Right renal pelvis (tissue), 4 donors: ENCODE results near the gene VAV3. TPM values are rescaled to one million over a fixed set of nuclear protein-coding genes. Genes with fewer than 3 reads are reported as not detected.

ENCODE experiments used
- DNase-seq, 4 donors: peaks; one replicate each; pipeline ENCODE4 v3.0.0-alpha.2; 2013; ENCODE audit warnings: low read depth in 4 of 4, low spot score in 3 of 4, missing footprints in 1 of 4
- polyA plus RNA-seq, 4 donors: library from polyadenylated mRNA; unstranded; fragments of 120-200 nt; gene quantifications; one replicate each; pipeline ENCODE4 v1.2.1, GENCODE V29; 2013; ENCODE audit not compliant: insufficient read length in 4 of 4

The VAV3 gene
- polyA plus RNA-seq, 4 donors = 129 to 151 (median 145) TPM

DNA sequence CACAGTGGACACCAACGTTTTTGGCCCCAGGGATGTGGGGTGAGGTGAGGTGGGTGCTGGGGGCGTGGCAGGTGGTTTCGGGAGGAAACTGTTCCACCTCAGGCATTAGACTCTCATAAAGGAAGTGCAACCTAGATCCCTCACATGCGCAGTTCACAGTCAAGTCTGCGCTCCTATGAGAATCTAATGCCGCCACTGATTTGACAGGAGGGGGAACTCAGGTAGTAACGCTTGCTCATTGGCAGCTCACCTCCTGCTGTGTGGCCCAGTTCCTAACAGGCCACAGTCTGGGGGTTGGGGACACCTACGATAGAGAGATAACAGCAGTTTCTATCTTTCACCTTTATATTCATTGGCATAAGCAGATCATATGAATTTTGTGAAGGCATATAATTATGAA is 347.1 kb downstream of the VAV3 start:
- no peak for DNase-seq

GRCh38 chr1:107617456-107617855 is 347.5 kb downstream of the VAV3 start:
- DNase-seq = no peak

DNA sequence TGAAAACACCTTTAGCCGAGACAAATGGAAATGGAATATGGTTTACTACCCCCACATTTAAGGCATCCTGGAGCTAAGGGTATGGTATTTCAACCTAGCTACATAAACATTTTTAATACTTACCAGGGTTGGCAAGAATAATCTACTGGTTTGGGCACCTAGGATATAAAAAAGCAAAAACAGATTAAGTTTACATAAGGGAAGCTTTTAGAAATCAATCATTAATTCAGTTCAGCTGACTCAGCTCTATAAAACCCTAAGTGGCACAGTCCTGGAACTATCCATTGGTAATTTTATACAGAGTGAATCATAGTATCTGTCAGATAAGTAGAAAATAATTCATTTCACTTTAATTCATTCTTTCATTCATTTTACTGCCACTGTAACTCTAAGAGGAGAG is 355.2 kb downstream of the VAV3 start:
- DNase-seq = no peak

GRCh38 chr1:107604825-107605224 is 360.2 kb downstream of the VAV3 start:
- no peak for DNase-seq

- no peak for DNase-seq
Measured at GRCh38 chr1:107600607-107601160, 364.3 kb downstream of the VAV3 start.

- DNase-seq = no peak
Measured at GRCh38 chr1:107599220-107599619, 365.8 kb downstream of the VAV3 start.

- DNase-seq = no peak
Measured at GRCh38 chr1:107597290-107597689, 367.7 kb downstream of the VAV3 start.

DNA sequence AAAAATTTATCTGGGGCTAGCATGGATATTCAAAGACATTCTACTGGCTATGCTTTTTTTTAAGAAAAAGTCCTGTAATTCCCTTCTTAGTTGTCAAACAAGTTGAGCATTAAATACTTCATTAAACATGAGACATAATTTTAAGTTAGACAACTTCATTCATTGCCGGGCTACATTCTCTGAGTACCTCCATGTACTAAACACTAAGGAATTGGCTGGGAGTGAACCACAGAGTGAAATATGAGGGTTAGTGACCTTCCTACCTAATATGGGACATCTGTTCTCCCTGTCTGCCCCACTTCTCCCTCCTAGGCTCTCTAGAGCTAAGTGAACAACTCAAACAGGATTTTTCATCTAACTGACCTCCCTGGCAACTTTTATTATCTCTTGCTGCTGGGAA is 370.4 kb downstream of the VAV3 start:
- no peak for DNase-seq

GRCh38 chr1:107593501-107594209 is 371.3 kb downstream of the VAV3 start:
- no peak for DNase-seq

DNA sequence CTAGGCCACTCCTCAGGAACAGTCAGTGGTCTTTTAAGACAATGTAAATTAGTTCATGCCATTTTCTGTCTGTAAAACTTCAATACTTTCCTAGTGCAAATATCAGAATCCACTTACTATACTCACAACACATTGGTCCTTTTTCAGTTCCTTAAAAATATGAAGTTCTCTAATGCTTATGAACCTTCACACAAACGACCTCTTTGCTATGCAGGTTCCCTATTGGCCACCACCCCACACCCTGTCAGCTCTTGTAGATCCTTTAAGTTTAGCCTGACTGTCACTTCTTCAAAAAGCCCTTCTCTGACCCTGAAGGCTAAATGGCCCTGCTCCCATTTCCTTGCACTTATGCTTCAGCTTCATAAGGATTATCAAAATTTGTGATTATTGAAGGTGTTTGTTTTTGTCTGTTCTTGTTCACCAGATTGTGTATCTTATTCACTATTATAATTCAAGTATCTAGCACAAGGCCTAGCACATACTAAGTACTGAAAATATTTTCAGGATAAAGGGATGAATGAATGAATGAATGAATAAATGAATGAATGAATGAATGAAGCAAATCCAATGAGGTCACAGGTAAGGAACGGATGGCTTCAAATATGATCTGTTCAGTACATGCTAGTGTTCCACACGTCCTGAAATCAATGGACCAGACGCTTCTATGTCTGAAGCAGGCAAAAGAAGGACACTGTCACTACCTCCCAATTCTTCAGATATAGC is 373.9 kb downstream of the VAV3 start:
- no peak for DNase-seq

- DNase-seq = no peak
Measured at GRCh38 chr1:107590087-107590486, 374.9 kb downstream of the VAV3 start.

DNA sequence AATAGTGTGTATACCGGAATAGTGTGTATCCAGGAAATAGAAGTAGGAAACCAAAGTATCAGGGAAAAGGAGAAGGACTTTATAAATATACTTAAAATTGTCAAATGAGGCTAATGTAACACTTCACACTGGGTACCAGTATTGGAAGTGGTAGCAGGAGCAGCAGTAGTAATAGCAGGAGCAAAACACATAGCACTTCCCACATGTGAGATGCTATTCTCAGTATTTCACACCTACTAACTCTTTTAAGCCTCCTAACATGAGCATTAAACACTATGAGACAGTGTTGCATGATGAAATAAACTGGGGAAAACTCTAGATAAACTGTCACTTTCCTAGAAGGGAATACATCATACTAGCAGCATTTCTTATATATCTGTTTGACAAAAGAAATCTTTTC is 376.7 kb downstream of the VAV3 start:
- DNase-seq = no peak

- no peak for DNase-seq
Measured at GRCh38 chr1:107575226-107575625, 389.8 kb downstream of the VAV3 start.

DNA sequence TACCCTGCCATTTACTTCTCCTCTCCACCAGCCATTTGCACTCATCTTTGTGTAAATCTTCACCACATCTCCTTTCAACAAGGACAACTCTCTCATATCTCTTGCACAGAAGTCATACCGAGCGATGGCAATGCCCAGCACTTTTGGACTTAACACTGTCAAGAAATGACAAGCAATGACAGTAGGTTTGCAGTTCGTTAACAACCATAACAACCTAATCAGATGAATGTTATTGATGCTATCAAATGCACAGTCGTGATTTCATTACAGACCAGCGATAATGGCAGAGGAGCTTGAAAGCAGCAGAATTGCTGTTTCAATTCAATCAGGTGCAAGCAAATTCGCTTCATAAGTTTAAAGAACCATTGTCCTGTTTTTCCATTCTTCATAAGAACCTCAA is 390.9 kb downstream of the VAV3 start:
- DNase-seq = no peak

GRCh38 chr1:107572674-107573211 is 392.2 kb downstream of the VAV3 start:
- DNase-seq = no peak

- DNase-seq = no peak
Measured at GRCh38 chr1:107570768-107571167, 394.2 kb downstream of the VAV3 start.

DNA sequence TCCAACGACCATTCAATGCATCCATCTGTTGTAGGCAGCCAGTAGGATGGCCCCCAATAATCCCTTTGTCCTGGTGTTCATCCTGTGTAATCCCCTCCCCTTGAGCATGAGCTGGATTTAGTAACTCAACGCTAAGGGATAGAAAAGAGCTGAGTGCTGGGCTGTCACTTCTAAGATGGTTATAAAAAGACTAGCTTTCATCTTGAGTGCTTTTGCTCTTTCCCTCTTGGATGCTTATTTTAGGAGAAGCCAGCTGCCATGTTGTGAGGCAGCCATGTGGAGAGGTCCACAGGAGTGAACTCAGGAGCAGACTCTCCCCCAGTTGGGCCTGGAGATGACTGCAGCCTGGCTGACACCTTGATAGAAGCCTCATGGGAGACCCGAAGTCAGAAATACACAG is 401.5 kb downstream of the VAV3 start:
- no peak for DNase-seq

DNA sequence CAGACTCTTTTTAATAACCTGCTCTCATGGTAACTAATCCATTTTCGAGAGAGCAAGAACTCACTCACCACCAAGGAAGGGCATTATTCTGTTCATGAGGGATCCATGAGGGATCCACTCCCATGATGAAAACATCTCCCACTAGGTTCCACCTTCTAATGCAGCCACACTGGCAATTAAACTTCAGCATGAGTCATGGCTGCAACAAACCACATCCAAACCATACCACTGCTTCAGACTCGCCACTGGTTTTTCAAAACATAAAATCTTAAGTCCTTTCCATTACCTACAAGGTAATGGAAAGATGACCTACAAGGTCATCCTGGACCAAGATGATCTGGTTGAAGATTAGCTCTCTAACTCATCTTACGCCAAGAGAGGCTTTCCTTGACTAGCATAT is 405.1 kb downstream of the VAV3 start:
- no peak for DNase-seq

DNA sequence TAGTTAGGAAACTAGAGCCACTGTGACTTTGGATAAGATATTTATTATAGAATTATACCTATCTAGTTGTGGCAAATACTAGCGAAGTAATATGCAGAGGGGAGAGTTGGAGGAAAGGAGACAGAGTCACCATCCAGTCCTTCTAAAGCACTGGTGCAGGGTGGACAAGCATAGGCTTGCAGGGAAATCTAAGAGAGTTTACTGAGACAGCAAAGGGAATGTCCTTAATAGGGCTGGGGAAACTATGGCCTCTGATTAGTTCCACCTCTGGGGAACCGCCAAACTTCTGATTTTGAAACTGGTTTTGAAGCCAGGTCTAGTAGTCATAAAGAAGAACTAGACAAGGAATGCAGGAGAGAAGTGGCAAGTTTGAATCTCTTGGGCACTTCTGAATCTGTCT is 407.9 kb downstream of the VAV3 start:
- no peak for DNase-seq

- no peak for DNase-seq
Measured at GRCh38 chr1:107555578-107555977, 409.4 kb downstream of the VAV3 start.

GRCh38 chr1:107552781-107553180 is 412.2 kb downstream of the VAV3 start:
- no peak for DNase-seq

DNA sequence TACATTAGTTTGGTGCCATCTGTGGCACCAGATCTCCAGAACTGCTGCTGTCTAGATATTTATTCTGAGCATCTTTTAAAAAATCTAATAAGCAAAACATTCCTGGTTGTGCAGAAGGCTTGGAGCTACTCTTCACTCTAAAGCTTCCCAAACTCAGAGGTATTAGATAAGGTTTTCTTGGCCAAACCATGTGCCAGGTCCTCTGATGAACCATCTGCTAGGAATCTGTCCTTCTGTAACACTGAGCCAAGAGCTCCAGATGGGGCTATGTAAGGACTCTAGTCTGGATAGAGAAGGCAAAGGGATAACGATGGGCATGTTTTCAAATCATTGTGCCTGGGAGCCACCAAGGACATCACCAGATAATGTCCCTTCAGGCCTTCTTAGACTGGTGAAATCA is 413.5 kb downstream of the VAV3 start:
- no peak for DNase-seq
